PFSK-1 (cell line): ENCODE data around the gene SLC17A8.

Source experiments
- FOXP2 ChIP-seq: optimal IDR thresholded peaks from 2 replicates; pipeline ENCODE3; 2011; ENCODE audit warnings: borderline replicate concordance, control low read depth, inconsistent platforms; ENCODE audit not compliant: insufficient read depth; ENCODE audit errors: extremely low read length, extremely low read depth
- POLR2AphosphoS5 ChIP-seq: IDR thresholded peaks from 2 replicates; pipeline ENCODE4 v1.6.1; 2012; ENCODE audit warnings: low read depth, mild to moderate bottlenecking, control low read depth, low read length, moderate library complexity
- SIN3A ChIP-seq: IDR thresholded peaks from 2 replicates; pipeline ENCODE4 v1.6.1; 2012; ENCODE audit warnings: mild to moderate bottlenecking, low read length, moderate library complexity, borderline replicate concordance; ENCODE audit not compliant: insufficient read depth
- TAF1 ChIP-seq: IDR thresholded peaks from 2 replicates; pipeline ENCODE4 v1.6.1; 2012; ENCODE audit warnings: low read length, control low read depth, borderline replicate concordance; ENCODE audit not compliant: insufficient read depth
- TF ChIP-seq, protein P1 (sequence below), 2 experiments: IDR thresholded peaks; 2 replicates each; pipeline versions ENCODE4 v1.6.1 to v1.8.0; 2011 to 2012; ENCODE audit warnings: low read depth in 2 of 2, low read length in 2 of 2, control low read depth in 1 of 2, inconsistent platforms in 1 of 2, mild to moderate bottlenecking in 1 of 2, moderate library complexity in 1 of 2; ENCODE audit not compliant: insufficient read depth in 1 of 2

The SLC17A8 gene

DNA sequence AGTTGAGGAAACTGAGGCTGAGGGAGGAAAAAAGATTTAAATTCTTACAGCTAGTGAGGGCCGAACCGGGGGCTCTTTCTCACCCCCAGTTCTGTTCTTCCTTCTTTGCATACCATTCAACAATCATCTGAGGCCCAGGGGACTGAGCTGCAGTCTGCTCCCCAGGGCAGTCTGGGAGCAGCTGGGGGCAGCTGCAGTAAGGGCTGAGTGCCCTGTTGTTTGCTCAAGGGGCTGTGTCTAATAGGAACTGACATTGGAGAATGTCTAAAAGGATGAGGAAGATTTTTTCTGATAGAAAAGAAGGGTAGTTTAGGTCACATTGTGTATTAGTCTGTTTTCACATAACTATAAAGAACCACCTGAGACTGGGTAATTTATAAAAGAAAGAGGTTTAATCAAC is 42.2 kb downstream of the SLC17A8 start:
- TF ChIP-seq POLR2AphosphoS5: no peak
- no peak for TF ChIP-seq TAF1
- TF ChIP-seq SIN3A: no peak
- TF ChIP-seq FOXP2: no peak
- TF ChIP-seq, protein P1, sequence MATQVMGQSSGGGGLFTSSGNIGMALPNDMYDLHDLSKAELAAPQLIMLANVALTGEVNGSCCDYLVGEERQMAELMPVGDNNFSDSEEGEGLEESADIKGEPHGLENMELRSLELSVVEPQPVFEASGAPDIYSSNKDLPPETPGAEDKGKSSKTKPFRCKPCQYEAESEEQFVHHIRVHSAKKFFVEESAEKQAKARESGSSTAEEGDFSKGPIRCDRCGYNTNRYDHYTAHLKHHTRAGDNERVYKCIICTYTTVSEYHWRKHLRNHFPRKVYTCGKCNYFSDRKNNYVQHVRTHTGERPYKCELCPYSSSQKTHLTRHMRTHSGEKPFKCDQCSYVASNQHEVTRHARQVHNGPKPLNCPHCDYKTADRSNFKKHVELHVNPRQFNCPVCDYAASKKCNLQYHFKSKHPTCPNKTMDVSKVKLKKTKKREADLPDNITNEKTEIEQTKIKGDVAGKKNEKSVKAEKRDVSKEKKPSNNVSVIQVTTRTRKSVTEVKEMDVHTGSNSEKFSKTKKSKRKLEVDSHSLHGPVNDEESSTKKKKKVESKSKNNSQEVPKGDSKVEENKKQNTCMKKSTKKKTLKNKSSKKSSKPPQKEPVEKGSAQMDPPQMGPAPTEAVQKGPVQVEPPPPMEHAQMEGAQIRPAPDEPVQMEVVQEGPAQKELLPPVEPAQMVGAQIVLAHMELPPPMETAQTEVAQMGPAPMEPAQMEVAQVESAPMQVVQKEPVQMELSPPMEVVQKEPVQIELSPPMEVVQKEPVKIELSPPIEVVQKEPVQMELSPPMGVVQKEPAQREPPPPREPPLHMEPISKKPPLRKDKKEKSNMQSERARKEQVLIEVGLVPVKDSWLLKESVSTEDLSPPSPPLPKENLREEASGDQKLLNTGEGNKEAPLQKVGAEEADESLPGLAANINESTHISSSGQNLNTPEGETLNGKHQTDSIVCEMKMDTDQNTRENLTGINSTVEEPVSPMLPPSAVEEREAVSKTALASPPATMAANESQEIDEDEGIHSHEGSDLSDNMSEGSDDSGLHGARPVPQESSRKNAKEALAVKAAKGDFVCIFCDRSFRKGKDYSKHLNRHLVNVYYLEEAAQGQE (IDR thresholded peaks at IDR 0.05; ENCODE audit: insufficient read depth in 1 of 2, low read depth in 2 of 2, low read length in 2 of 2): no peak

DNA sequence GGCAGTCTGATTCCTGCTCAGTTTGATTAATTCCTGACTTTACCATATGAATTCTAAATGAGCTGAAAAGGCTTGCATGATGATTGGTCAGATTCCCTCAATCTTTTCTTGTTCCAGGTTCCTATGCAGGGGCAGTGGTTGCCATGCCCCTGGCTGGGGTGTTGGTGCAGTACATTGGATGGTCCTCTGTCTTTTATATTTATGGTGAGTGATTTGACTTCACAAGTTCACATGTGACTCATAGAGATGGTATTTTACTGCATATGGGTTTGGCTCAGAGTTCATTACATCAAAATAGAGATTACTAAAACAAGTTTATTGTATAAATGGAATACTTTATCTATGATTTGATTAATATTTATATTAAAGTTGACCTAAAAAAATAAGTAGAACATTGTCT is 44.8 kb downstream of the SLC17A8 start:
- TF ChIP-seq FOXP2 (no peak), POLR2AphosphoS5 (no peak), TAF1 (no peak), SIN3A (no peak)
- TF ChIP-seq, protein P1 (IDR thresholded peaks at IDR 0.05; ENCODE audit: insufficient read depth in 1 of 2, low read depth in 2 of 2, low read length in 2 of 2): no peak

DNA sequence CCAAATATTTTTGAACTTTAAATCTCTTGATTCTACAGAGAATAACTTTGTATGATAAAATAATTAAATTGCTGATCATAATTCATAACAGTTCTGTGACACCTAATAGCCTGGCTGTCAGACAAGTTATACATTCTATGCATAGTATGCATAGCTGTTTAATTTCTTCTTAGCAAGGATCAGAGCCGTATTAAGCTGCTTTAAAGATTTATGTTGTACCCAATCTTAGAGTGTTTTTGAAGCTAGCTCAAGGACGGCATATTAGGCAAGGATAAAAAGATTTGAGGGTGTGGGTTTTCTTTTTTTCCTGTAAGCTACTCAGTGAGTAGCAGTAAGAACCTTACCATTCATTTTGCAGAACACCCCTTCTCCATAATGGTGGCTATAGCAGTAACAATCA is 45.9 kb downstream of the SLC17A8 start:
- TF ChIP-seq POLR2AphosphoS5: no peak
- TF ChIP-seq, protein P1 (IDR thresholded peaks at IDR 0.05; ENCODE audit: insufficient read depth in 1 of 2, low read depth in 2 of 2, low read length in 2 of 2): no peak
- no peak for TF ChIP-seq FOXP2
- TF ChIP-seq SIN3A: no peak
- TF ChIP-seq TAF1: no peak

DNA sequence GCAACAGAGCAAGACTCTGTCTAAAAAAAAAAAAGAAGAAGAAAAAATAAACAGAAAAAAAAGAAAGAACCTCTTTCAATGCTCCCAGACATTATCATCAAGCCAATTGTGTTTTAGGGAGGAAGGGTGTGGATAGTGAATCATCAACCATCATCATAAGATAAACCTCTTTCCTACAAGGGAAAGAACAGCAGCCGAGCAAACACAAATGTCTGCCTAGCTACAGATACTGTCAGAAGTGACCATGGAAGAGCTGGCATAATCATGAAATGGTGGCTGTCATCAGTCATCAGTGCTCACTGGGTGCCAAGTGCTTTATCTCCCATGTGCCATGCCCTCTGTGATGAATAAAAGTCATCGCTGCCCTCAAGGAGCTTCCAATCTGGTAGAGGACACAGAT is 46.6 kb downstream of the SLC17A8 start:
- TF ChIP-seq POLR2AphosphoS5 (no peak), SIN3A (no peak), TAF1 (no peak)

DNA sequence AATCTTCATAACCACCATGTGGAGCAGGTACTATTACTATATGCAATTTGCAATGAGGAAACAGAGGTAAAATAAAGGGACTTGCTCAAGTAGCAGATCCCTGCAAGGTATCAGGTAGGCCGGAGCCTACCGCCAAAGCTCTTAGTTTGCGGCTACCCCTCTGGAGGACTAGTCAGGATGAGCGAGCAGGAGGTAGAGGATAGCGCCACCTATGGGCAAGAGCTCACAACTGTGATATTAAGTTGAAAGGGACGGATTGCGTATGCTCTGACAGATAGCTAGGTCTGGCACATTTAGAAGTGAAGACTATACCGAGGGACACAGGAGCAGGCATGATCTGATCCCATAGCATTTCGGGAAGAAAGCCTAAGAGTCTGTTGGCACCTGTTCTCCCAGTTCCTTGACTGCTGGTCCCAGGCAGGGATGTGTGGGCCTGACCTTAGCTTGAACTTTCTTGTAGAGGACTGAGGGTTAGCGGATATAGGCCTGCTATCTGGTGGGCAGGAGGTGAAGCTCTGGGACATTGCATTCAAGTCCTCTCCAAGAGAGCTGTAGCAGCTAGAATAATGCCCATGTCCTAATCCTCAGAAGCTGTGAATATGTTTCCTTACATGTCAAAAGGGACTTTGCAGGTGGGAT is 48.0 kb downstream of the SLC17A8 start:
- TF ChIP-seq, protein P1 (IDR thresholded peaks at IDR 0.05; ENCODE audit: insufficient read depth in 1 of 2, low read depth in 2 of 2, low read length in 2 of 2): no peak
- TF ChIP-seq POLR2AphosphoS5 (no peak), FOXP2 (no peak), SIN3A (no peak), TAF1 (no peak)
